Upper lobe of right lung (tissue), 1 donor: ENCODE data around the gene FBLN1. TPM values are rescaled to one million over a fixed set of nuclear protein-coding genes. Genes with fewer than 3 reads are reported as not detected.

ENCODE experiments used
- ATAC-seq: fragments of 200-7000 bp; cut with Tn5 transposase; one replicate; pipeline ENCODE4 v1.9.1; 2020; ENCODE audit warnings: mild to moderate bottlenecking, moderate library complexity
- DNase-seq: peaks from one replicate; pipeline ENCODE4 v3.0.0-alpha.2; 2020
- H3K27ac ChIP-seq: fragments of 200-600 bp; one replicate; pipeline ENCODE4 v1.8.0; 2022
- H3K27me3 ChIP-seq: fragments of 200-600 bp; one replicate; pipeline ENCODE4 v1.8.0; 2022; ENCODE audit warnings: mild to moderate bottlenecking
- H3K36me3 ChIP-seq: fragments of 200-600 bp; one replicate; pipeline ENCODE4 v1.8.0; 2022
- H3K4me1 ChIP-seq: fragments of 200-600 bp; one replicate; pipeline ENCODE4 v1.8.0; 2022
- H3K4me3 ChIP-seq: fragments of 200-600 bp; one replicate; pipeline ENCODE4 v1.8.0; 2022; ENCODE audit warnings: mild to moderate bottlenecking
- H3K9me3 ChIP-seq: fragments of 200-600 bp; one replicate; pipeline ENCODE4 v1.8.0; 2022
- CTCF ChIP-seq: fragments of 200-600 bp; IDR thresholded peaks from one replicate; pipeline ENCODE4 v1.8.0; 2022; ENCODE audit warnings: antibody characterized with exemption
- intact Hi-C: fragments of 100-400 bp; cut with DNase I; formaldehyde crosslinking; loops from one replicate; pipeline ENCODE4 v1.11.0; 2022
- total RNA-seq: library from RNA; stranded (reverse); fragmentation: NEBNext Ultra II Directional; extraction: Animal tissue kit (Norgen Biotek cat#: 25700); gene quantifications from one replicate; pipeline ENCODE4 v1.2.1, GENCODE V29; 2021
- donor health status: DM: no; HTN: yes; CAD: no; lungs with severe emphysema.

The FBLN1 gene
- total RNA-seq, 1 donor from 2014 or later: 272 TPM

- H3K27ac ChIP-seq: peak overlapping the region; percentile 65
- peaks cover 5% of the 10 kb centered on the region for H3K27me3 ChIP-seq
- no peak for TF ChIP-seq CTCF
- ATAC-seq (no peak), DNase-seq (no peak)
- intact Hi-C loops: no loop called here
- no peaks in the 10 kb centered on the region for H3K9me3 ChIP-seq
- peaks cover 21% of the 10 kb centered on the region for H3K4me1 ChIP-seq
- H3K4me3 ChIP-seq: no peak overlapping the region
- H3K36me3 ChIP-seq: no peaks in the 10 kb centered on the region
These were observed 9.7 kb downstream of the FBLN1 start for GRCh38 chr22:45512363-45512762.

- no peak for ATAC-seq
- intact Hi-C loops: no loop called here
- TF ChIP-seq CTCF: no peak
- DNase-seq: no peak
- peaks cover 27% of the 10 kb centered on the region for H3K4me1 ChIP-seq
- no peak overlapping the region for H3K27ac ChIP-seq
- H3K9me3 ChIP-seq: no peaks in the 10 kb centered on the region
- peaks cover 5% of the 10 kb centered on the region for H3K27me3 ChIP-seq
- no peak overlapping the region for H3K4me3 ChIP-seq
- no peaks in the 10 kb centered on the region for H3K36me3 ChIP-seq
These were observed 13.0 kb downstream of the FBLN1 start for GRCh38 chr22:45515676-45516075.

GRCh38 chr22:45516163-45516562 is 13.5 kb downstream of the FBLN1 start:
- DNase-seq: no peak

GRCh38 chr22:45516923-45517675 is 14.4 kb downstream of the FBLN1 start:
- Histone ChIP-seq H3K27me3 (peaks cover 5% of the 10 kb centered on the region), H3K4me1 (peaks cover 27% of the 10 kb centered on the region), H3K36me3 (no peaks in the 10 kb centered on the region), H3K4me3 (no peak overlapping the region), H3K9me3 (no peaks in the 10 kb centered on the region), H3K27ac (peak overlapping the region; percentile 72)
- intact Hi-C loops: no loop called here
- peak; percentile 75 for ATAC-seq
- no peak for DNase-seq
- TF ChIP-seq CTCF: no peak

More at GRCh38 chr22:45516163-45516562, 13.5 kb downstream of the FBLN1 start:
- TF ChIP-seq CTCF: no peak
- Histone ChIP-seq H3K9me3 (no peaks in the 10 kb centered on the region), H3K27me3 (peaks cover 5% of the 10 kb centered on the region), H3K4me3 (no peak overlapping the region), H3K36me3 (no peaks in the 10 kb centered on the region), H3K27ac (no peak overlapping the region), H3K4me1 (peaks cover 27% of the 10 kb centered on the region)
- no peak for ATAC-seq
- intact Hi-C loops: no loop called here

GRCh38 chr22:45518136-45518535 is 15.5 kb downstream of the FBLN1 start:
- H3K9me3 ChIP-seq: no peaks in the 10 kb centered on the region
- H3K27me3 ChIP-seq: peaks cover 5% of the 10 kb centered on the region
- peak overlapping the region; percentile 58 for H3K27ac ChIP-seq
- intact Hi-C loops: no loop called here
- no peak overlapping the region for H3K4me3 ChIP-seq
- ATAC-seq: no peak
- DNase-seq: no peak
- H3K4me1 ChIP-seq: peaks cover 22% of the 10 kb centered on the region
- no peak for TF ChIP-seq CTCF
- no peaks in the 10 kb centered on the region for H3K36me3 ChIP-seq
